Measurements from ENCODE around the gene ARFGAP1. TPM values are rescaled to one million over a fixed set of nuclear protein-coding genes. Genes with fewer than 3 reads are reported as not detected.

ARFGAP1 gene
- total and polyA plus RNA-seq, 2 of the 8 experiments (the other 6 are each of a cell fraction or from before 2014, with no cell fraction given): 93.7 to 100 TPM

- no peak for TF ChIP-seq JUND (IDR thresholded peaks at IDR 0.05; ENCODE audit: low read length)
- TF ChIP-seq BCL11A (IDR thresholded peaks at IDR 0.05; ENCODE audit: low read depth in 2 of 2, low read length in 2 of 2): no peak
- TF ChIP-seq, protein P1, sequence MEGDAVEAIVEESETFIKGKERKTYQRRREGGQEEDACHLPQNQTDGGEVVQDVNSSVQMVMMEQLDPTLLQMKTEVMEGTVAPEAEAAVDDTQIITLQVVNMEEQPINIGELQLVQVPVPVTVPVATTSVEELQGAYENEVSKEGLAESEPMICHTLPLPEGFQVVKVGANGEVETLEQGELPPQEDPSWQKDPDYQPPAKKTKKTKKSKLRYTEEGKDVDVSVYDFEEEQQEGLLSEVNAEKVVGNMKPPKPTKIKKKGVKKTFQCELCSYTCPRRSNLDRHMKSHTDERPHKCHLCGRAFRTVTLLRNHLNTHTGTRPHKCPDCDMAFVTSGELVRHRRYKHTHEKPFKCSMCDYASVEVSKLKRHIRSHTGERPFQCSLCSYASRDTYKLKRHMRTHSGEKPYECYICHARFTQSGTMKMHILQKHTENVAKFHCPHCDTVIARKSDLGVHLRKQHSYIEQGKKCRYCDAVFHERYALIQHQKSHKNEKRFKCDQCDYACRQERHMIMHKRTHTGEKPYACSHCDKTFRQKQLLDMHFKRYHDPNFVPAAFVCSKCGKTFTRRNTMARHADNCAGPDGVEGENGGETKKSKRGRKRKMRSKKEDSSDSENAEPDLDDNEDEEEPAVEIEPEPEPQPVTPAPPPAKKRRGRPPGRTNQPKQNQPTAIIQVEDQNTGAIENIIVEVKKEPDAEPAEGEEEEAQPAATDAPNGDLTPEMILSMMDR (IDR thresholded peaks at IDR 0.05; ENCODE audit: control extremely low read depth in 1 of 3, insufficient read depth in 1 of 3, low read depth in 1 of 3, low read length in 3 of 3): no peak
- TF ChIP-seq, protein P2, sequence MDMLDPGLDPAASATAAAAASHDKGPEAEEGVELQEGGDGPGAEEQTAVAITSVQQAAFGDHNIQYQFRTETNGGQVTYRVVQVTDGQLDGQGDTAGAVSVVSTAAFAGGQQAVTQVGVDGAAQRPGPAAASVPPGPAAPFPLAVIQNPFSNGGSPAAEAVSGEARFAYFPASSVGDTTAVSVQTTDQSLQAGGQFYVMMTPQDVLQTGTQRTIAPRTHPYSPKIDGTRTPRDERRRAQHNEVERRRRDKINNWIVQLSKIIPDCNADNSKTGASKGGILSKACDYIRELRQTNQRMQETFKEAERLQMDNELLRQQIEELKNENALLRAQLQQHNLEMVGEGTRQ (IDR thresholded peaks at IDR 0.05; ENCODE audit: low read length): no peak
Measured at GRCh38 chr20:63275825-63276224, 3.2 kb downstream of the ARFGAP1 start (continued).
